ENCODE measurements around the gene MIOX.

- TF ChIP-seq CTCF (IDR thresholded peaks at IDR 0.05 in 8 of 11, conservative IDR thresholded peaks at IDR 0.05 in 3 of 11) (no peak), POLR2A (IDR thresholded peaks at IDR 0.05) (no peak), POLR2AphosphoS5 (IDR thresholded peaks at IDR 0.05) (peak in 2 of 3 donors; percentile 10 to 42)
Observed at GRCh38 chr22:50441428-50441993, 45.1 kb upstream of the MIOX start.
